Activated naive CD4-positive, alpha-beta T cell treated with anti-CD3 and anti-CD28 coated beads, Interleukin-2, amount 10 ng/mL, durations not matched to agents 7 days and 5 days (primary cell): ENCODE data around the gene FAM219B.
"Not testable (repeated sequence)": the region's sequence is repeated elsewhere in the genome, so short reads cannot be mapped to it uniquely, and the experiment has no call there.

Experiments
- CTCF ChIA-PET: fragments of 350-600 bp; sonication (Branson Sonifier 250); formaldehyde crosslinking; loops from one replicate; lab custom pipeline; 2021; ENCODE audit warnings: antibody characterized with exemption; lab: Charles Lee
- DNase-seq: peaks from one replicate; pipeline ENCODE4 v3.0.0-alpha.2; 2020
- H3K27ac Mint-ChIP-seq: one replicate; pipeline ENCODE4 v1.8.0; 2021; ENCODE audit warnings: mild to moderate bottlenecking, moderate library complexity, mixed read lengths
- H3K27me3 Mint-ChIP-seq: one replicate; pipeline ENCODE4 v1.8.0; 2021; ENCODE audit warnings: mild to moderate bottlenecking, mixed read lengths
- H3K36me3 Mint-ChIP-seq: one replicate; pipeline ENCODE4 v1.8.0; 2021; ENCODE audit warnings: mixed read lengths
- H3K4me1 Mint-ChIP-seq: one replicate; pipeline ENCODE4 v1.8.0; 2021; ENCODE audit warnings: mixed read lengths
- H3K4me3 Mint-ChIP-seq: one replicate; pipeline ENCODE4 v1.8.0; 2021; ENCODE audit warnings: mild to moderate bottlenecking, moderate library complexity, mixed read lengths
- H3K9me3 Mint-ChIP-seq: one replicate; pipeline ENCODE4 v1.8.0; 2021; ENCODE audit warnings: mixed read lengths

Gene FAM219B

GRCh38 chr15:74920456-74920855, 13.8 kb upstream of the FAM219B start:
- H3K9me3 Mint-ChIP-seq, result no peaks in the 10 kb centered on the region
- CTCF ChIA-PET, result interaction anchor here (3.2 kb wide), 1 partner anchor 19 kb away, joined by 10 read pairs; no protein-coding TSS in a partner anchor
- peaks cover 50% of the 10 kb centered on the region for H3K36me3 Mint-ChIP-seq

DNA sequence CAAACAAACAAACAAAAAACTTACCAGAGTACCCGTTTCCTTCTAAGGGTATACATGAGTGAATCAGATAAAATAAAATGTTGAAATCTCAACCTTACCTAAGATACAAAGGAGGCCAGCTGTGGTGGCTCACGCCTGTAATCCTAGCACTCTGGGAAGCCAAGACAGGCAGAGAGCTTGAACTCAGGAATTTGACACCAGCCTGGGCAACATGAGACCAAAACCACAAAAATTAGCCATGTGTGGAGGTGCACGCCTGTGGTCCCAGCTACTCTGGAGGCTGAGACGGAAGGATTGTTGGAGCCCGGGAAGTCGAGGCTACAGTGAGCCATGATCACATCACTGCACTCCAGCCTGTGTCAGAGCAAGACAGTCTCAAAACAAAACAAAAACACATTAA, 11.0 kb upstream of the FAM219B start:
- Mint-ChIP-seq H3K27me3 (no peaks in the 10 kb centered on the region), H3K9me3 (no peaks in the 10 kb centered on the region), H3K36me3 (peaks cover 42% of the 10 kb centered on the region), H3K4me3 (no peak overlapping the region), H3K27ac (no peak overlapping the region), H3K4me1 (no peaks in the 10 kb centered on the region)
- DNase-seq, result no peak
- CTCF ChIA-PET, result interaction anchor here (3.2 kb wide), 1 partner anchor 16 kb away, joined by 10 read pairs; no protein-coding TSS in a partner anchor

More at GRCh38 chr15:74920456-74920855, 13.8 kb upstream of the FAM219B start:
- Mint-ChIP-seq H3K27ac (no peak overlapping the region), H3K4me1 (no peaks in the 10 kb centered on the region), H3K27me3 (no peaks in the 10 kb centered on the region), H3K4me3 (no peak overlapping the region)
- no peak for DNase-seq

DNA sequence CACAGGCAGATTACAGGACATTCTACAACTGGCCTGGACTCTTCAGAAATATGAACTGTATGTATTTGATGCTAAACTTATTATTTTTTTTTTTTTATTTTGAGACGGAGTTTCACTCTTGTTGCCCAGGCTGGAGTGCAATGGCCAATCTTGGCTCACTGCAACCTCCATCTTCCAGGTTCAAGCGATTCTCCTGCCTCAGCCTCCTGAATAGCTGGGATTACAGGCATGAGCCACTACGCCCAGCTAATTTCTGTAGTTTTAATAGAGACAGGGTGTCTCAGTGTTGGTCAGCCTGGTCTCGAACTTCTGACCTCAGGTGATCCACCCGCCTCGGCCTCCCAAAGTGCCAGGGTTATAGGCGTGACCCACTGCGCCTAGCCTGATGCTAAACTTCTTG, 7.1 kb upstream of the FAM219B start:
- CTCF ChIA-PET, result interaction anchor here (0.8 kb wide), 1 partner anchor 10 kb away, joined by 3 read pairs; no protein-coding TSS in a partner anchor
- peaks cover 23% of the 10 kb centered on the region for H3K36me3 Mint-ChIP-seq
- H3K27ac Mint-ChIP-seq, DNase-seq, H3K9me3 Mint-ChIP-seq, H3K4me1 Mint-ChIP-seq, H3K27me3 Mint-ChIP-seq, H3K4me3 Mint-ChIP-seq: not testable (repeated sequence)

GRCh38 chr15:74913041-74913440, 6.4 kb upstream of the FAM219B start:
- Mint-ChIP-seq H3K4me3 (no peak overlapping the region), H3K9me3 (no peaks in the 10 kb centered on the region), H3K4me1 (no peaks in the 10 kb centered on the region), H3K36me3 (peaks cover 18% of the 10 kb centered on the region), H3K27me3 (no peaks in the 10 kb centered on the region), H3K27ac (no peak overlapping the region)
- no peak for DNase-seq
- CTCF ChIA-PET, result no interaction called here

DNA sequence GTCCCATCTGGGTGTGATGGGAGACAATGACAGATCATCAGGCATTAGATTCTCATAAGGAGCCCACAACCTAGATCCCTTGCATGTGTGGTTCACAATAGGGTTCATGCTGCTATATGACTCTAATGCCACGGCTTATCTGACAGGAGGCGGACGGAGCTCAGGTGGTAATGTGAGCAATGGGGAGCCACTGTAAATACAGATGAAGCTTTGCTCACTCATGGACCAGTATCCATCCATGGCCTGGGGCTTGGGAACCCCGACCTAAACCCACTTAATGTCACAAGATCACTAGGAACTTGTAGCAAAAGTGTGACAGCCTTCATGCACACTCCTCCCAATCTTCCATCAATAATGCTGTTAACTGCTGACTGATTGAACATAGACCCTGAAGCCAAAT, 2.0 kb upstream of the FAM219B start:
- DNase-seq, result no peak
- Mint-ChIP-seq H3K27ac (no peak overlapping the region), H3K27me3 (no peaks in the 10 kb centered on the region), H3K36me3 (peaks cover 35% of the 10 kb centered on the region), H3K9me3 (no peaks in the 10 kb centered on the region), H3K4me3 (no peak overlapping the region), H3K4me1 (peaks cover 32% of the 10 kb centered on the region)
- CTCF ChIA-PET, result interaction anchor here (1.1 kb wide), 1 partner anchor 8 kb away, joined by 3 read pairs; no protein-coding TSS in a partner anchor

GRCh38 chr15:74907163-74907870, 666 bp upstream of the FAM219B start:
- Mint-ChIP-seq H3K36me3 (peaks cover 38% of the 10 kb centered on the region), H3K9me3 (no peaks in the 10 kb centered on the region), H3K4me3 (peak overlapping the region; percentile 99), H3K4me1 (peaks cover 38% of the 10 kb centered on the region), H3K27me3 (no peaks in the 10 kb centered on the region), H3K27ac (peak overlapping the region; percentile 94)
- DNase-seq, result no peak
- CTCF ChIA-PET, result interaction anchor here (0.7 to 2.1 kb wide), 6 partner anchors 18 to 136 kb away, joined by 3 to 11 read pairs (median 3); partner anchors contain the start of gene MPI

- H3K36me3 Mint-ChIP-seq, result peaks cover 37% of the 10 kb centered on the region
- CTCF ChIA-PET, result interaction anchor here (1.0 to 2.1 kb wide), 5 partner anchors 16 to 135 kb away, joined by 3 to 11 read pairs (median 4); partner anchors contain the start of gene MPI
- peak overlapping the region; percentile 82 for H3K27ac Mint-ChIP-seq
- DNase-seq, result peak; percentile 45
- H3K9me3 Mint-ChIP-seq, result no peaks in the 10 kb centered on the region
- peaks cover 48% of the 10 kb centered on the region for H3K4me1 Mint-ChIP-seq
- peak overlapping the region; percentile 99 for H3K4me3 Mint-ChIP-seq
- no peaks in the 10 kb centered on the region for H3K27me3 Mint-ChIP-seq
These were observed 593 bp downstream of the FAM219B start for GRCh38 chr15:74906067-74906449.

GRCh38 chr15:74904190-74904805, 2.4 kb downstream of the FAM219B start:
- DNase-seq, result no peak
- Mint-ChIP-seq H3K36me3 (peaks cover 46% of the 10 kb centered on the region), H3K27me3 (no peaks in the 10 kb centered on the region), H3K27ac (no peak overlapping the region), H3K4me1 (peaks cover 52% of the 10 kb centered on the region), H3K9me3 (no peaks in the 10 kb centered on the region), H3K4me3 (peak overlapping the region; percentile 99)
- CTCF ChIA-PET, result interaction anchor here (0.8 to 5.5 kb wide), 6 partner anchors 9 to 134 kb away, joined by 3 to 73 read pairs (median 4); partner anchors contain the start of gene COX5A

DNA sequence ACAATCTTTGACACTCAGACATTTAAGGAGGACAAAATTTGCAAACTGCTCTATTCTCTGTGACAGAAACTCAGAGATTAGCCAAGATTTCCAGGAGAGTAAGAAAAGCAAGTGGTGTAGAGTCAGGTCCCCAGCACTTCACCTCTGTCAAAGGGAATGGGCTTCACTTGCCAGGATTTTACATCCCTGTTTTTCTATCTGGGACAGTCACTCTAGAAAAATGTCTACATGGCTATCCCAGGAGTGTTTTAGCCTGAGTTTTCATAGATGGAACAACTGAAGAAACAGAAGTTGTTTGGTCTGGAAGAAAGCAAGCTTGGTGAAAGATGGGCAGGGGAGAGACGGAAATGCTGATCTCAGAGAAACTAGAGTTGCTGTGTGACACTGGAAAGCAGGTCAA, 3.0 kb downstream of the FAM219B start:
- CTCF ChIA-PET, result interaction anchor here (0.8 to 5.5 kb wide), 6 partner anchors 10 to 133 kb away, joined by 3 to 73 read pairs (median 4); partner anchors contain the start of gene COX5A
- Mint-ChIP-seq H3K27ac (peak overlapping the region; percentile 33), H3K36me3 (peaks cover 52% of the 10 kb centered on the region), H3K4me1 (peaks cover 53% of the 10 kb centered on the region), H3K27me3 (no peaks in the 10 kb centered on the region), H3K4me3 (no peak overlapping the region), H3K9me3 (no peaks in the 10 kb centered on the region)
- DNase-seq, result no peak

- H3K36me3 Mint-ChIP-seq, result peaks cover 59% of the 10 kb centered on the region
- H3K27ac Mint-ChIP-seq, result no peak overlapping the region
These were observed 4.2 kb downstream of the FAM219B start for GRCh38 chr15:74902295-74903075.

DNA sequence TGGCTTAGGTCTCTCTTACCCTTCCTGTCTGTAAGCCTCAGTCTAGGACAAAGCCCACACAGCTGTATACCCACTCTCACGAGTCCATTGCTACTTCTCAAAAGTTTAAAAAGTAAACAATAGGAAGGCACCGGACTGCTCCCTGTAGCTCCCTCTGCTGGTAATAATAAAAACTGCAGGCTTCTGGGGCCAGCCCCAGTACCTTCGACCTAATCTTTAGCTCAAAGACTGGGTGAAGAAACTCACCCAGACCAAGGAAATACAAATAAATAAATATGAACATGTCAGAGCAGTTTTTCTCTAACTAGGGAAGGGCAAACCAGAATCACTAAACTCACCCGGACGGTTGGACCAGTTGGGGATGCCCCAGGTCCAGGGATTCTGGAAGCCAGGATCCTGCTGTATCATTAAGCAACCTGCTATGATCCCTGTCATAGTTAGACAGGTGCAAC, 5.0 kb downstream of the FAM219B start:
- Mint-ChIP-seq H3K9me3 (no peaks in the 10 kb centered on the region), H3K36me3 (peaks cover 62% of the 10 kb centered on the region), H3K4me1 (peaks cover 49% of the 10 kb centered on the region), H3K4me3 (no peak overlapping the region), H3K27ac (peak overlapping the region; percentile 68), H3K27me3 (no peaks in the 10 kb centered on the region)
- CTCF ChIA-PET, result interaction anchor here (0.6 to 5.5 kb wide), 53 partner anchors 9 to 280 kb away, joined by 3 to 73 read pairs (median 5); partner anchors contain the start of genes CSK, MPI and ULK3
- DNase-seq, result peak; percentile 73

More at GRCh38 chr15:74902295-74903075, 4.2 kb downstream of the FAM219B start:
- H3K4me1 Mint-ChIP-seq, result peaks cover 52% of the 10 kb centered on the region
- CTCF ChIA-PET, result interaction anchor here (0.6 to 5.5 kb wide), 48 partner anchors 10 to 278 kb away, joined by 3 to 73 read pairs (median 5); partner anchors contain the start of genes CSK, MPI and ULK3
- no peak overlapping the region for H3K4me3 Mint-ChIP-seq
- no peaks in the 10 kb centered on the region for H3K9me3 Mint-ChIP-seq
- H3K27me3 Mint-ChIP-seq, result no peaks in the 10 kb centered on the region
- no peak for DNase-seq

GRCh38 chr15:74897300-74897701, 9.3 kb downstream of the FAM219B start:
- H3K9me3 Mint-ChIP-seq, result no peaks in the 10 kb centered on the region
- peaks cover 47% of the 10 kb centered on the region for H3K4me1 Mint-ChIP-seq
- no peak for DNase-seq
- H3K27me3 Mint-ChIP-seq, result no peaks in the 10 kb centered on the region
- H3K36me3 Mint-ChIP-seq, result peaks cover 56% of the 10 kb centered on the region
- CTCF ChIA-PET, result interaction anchor here (1.0 kb wide), 1 partner anchor 27 kb away, joined by 3 read pairs; no protein-coding TSS in a partner anchor
- no peak overlapping the region for H3K4me3 Mint-ChIP-seq
- H3K27ac Mint-ChIP-seq, result no peak overlapping the region

GRCh38 chr15:74896316-74896715, 10.3 kb downstream of the FAM219B start:
- DNase-seq, result no peak
- peaks cover 61% of the 10 kb centered on the region for H3K36me3 Mint-ChIP-seq
- H3K9me3 Mint-ChIP-seq, result no peaks in the 10 kb centered on the region
- no peak overlapping the region for H3K4me3 Mint-ChIP-seq
- CTCF ChIA-PET, result interaction anchor here (1.0 kb wide), 1 partner anchor 22 kb away, joined by 3 read pairs; no protein-coding TSS in a partner anchor
- peaks cover 47% of the 10 kb centered on the region for H3K4me1 Mint-ChIP-seq
- H3K27ac Mint-ChIP-seq, result no peak overlapping the region
- H3K27me3 Mint-ChIP-seq, result no peaks in the 10 kb centered on the region
